ENCODE results near the gene ARRB2.

Gene ARRB2

GRCh38 chr17:4747847-4748246, 37.4 kb downstream of the ARRB2 start:
- Histone ChIP-seq H3K27me3 (ENCODE audit: control insufficient read depth in 1 of 2, insufficient read depth in 2 of 2, low read length in 2 of 2) (peaks cover 3 to 4% of the 10 kb centered on the region in 2 donors), H3K9me3 (ENCODE audit: control insufficient read depth in 1 of 2, low read length in 2 of 2) (no peaks in the 10 kb centered on the region), H3K4me3 (ENCODE audit: low read depth in 1 of 2, low read length in 2 of 2) (no peak overlapping the region), H3K9ac (ENCODE audit: low read depth in 1 of 2, low read length in 2 of 2) (no peak overlapping the region), H3K27ac (ENCODE audit: low read depth, low read length) (no peak overlapping the region), H3K4me1 (ENCODE audit: control insufficient read depth in 1 of 2, insufficient read depth in 2 of 2, low read length in 2 of 2) (no peaks in the 10 kb centered on the region), H3K36me3 (ENCODE audit: control insufficient read depth in 1 of 2, insufficient read depth in 2 of 2, low read length in 2 of 2) (no peaks in the 10 kb centered on the region)

DNA sequence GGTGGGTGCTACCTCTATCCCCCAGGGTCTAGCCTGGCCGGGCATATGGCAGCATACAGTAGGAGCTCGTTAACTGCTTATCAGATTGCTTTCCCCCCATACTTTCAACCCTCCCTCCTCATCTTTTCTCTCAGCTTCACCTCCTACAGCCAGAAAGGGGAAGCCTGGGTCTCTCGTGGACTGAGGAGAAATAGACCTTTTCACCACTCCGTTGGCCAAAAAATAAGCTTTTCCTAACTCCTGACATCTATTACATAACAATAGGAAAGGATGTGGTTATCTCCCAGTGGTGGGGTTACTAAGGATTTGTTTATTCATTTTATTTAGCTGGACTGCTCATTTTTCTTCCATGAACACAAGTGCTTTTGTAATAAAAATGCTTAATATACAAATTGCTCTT, 38.3 kb downstream of the ARRB2 start:
- Histone ChIP-seq H3K4me3 (ENCODE audit: low read depth in 1 of 2, low read length in 2 of 2) (no peak overlapping the region), H3K27ac (ENCODE audit: low read depth, low read length) (no peak overlapping the region), H3K36me3 (ENCODE audit: control insufficient read depth in 1 of 2, insufficient read depth in 2 of 2, low read length in 2 of 2) (no peaks in the 10 kb centered on the region), H3K4me1 (ENCODE audit: control insufficient read depth in 1 of 2, insufficient read depth in 2 of 2, low read length in 2 of 2) (no peaks in the 10 kb centered on the region), H3K27me3 (ENCODE audit: control insufficient read depth in 1 of 2, insufficient read depth in 2 of 2, low read length in 2 of 2) (peaks cover 3 to 4% of the 10 kb centered on the region in 2 donors), H3K9ac (ENCODE audit: low read depth in 1 of 2, low read length in 2 of 2) (no peak overlapping the region), H3K9me3 (ENCODE audit: control insufficient read depth in 1 of 2, low read length in 2 of 2) (no peaks in the 10 kb centered on the region)

DNA sequence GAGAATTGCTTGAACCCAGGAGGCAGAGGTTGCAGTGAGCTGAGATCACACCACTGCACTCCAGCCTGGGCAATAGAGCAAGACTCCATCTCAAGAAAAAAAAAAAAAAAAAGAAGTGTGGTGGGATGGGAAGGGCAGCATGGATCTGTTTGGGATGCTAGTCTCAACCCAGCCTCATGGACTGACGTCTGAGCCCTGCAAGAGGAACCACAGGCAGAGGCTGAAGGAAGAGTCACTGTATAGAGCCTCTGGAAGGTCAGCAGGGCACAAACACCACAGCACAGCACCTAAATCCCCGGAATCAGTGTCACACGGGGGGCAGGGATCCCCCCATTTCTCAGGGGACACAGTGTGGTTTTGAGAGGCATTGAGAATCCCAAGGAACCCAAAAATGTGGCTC, 40.2 kb downstream of the ARRB2 start:
- no peaks in the 10 kb centered on the region for H3K36me3 ChIP-seq (ENCODE audit: control insufficient read depth in 1 of 2, insufficient read depth in 2 of 2, low read length in 2 of 2)
- H3K9me3 ChIP-seq (ENCODE audit: control insufficient read depth in 1 of 2, low read length in 2 of 2): no peaks in the 10 kb centered on the region
- no peak overlapping the region for H3K4me3 ChIP-seq (ENCODE audit: low read depth in 1 of 2, low read length in 2 of 2)
- H3K27ac ChIP-seq (ENCODE audit: low read depth, low read length): no peak overlapping the region
- H3K27me3 ChIP-seq (ENCODE audit: control insufficient read depth in 1 of 2, insufficient read depth in 2 of 2, low read length in 2 of 2): peaks cover 0 to 3% of the 10 kb centered on the region in 2 donors
- H3K4me1 ChIP-seq (ENCODE audit: control insufficient read depth in 1 of 2, insufficient read depth in 2 of 2, low read length in 2 of 2): no peaks in the 10 kb centered on the region
- H3K9ac ChIP-seq (ENCODE audit: low read depth in 1 of 2, low read length in 2 of 2): no peak overlapping the region

DNA sequence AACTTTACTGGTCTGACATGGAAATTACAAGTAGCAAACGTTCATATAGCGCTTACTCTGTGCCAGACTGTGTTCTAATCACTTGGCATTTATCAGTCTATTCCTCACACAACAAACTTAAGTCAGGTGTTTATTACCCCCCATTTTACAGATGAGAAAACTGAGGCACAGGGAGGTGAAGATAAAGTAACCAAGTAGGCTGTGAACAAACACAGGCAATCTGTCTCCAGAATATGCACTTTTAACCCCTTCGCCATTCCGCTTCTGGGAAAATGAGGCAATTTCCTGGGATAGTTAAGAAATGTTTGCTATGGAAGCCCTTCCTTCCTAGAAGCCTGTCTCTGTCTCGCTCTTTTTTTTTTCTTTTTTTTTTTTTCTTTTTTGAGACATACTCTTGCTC, 41.5 kb downstream of the ARRB2 start:
- Histone ChIP-seq H3K9me3 (ENCODE audit: control insufficient read depth in 1 of 2, low read length in 2 of 2) (no peaks in the 10 kb centered on the region), H3K36me3 (ENCODE audit: control insufficient read depth in 1 of 2, insufficient read depth in 2 of 2, low read length in 2 of 2) (no peaks in the 10 kb centered on the region), H3K27ac (ENCODE audit: low read depth, low read length) (no peak overlapping the region), H3K9ac (ENCODE audit: low read depth in 1 of 2, low read length in 2 of 2) (no peak overlapping the region), H3K4me1 (ENCODE audit: control insufficient read depth in 1 of 2, insufficient read depth in 2 of 2, low read length in 2 of 2) (no peaks in the 10 kb centered on the region), H3K27me3 (ENCODE audit: control insufficient read depth in 1 of 2, insufficient read depth in 2 of 2, low read length in 2 of 2) (peaks cover 0 to 3% of the 10 kb centered on the region in 2 donors), H3K4me3 (ENCODE audit: low read depth in 1 of 2, low read length in 2 of 2) (no peak overlapping the region)

DNA sequence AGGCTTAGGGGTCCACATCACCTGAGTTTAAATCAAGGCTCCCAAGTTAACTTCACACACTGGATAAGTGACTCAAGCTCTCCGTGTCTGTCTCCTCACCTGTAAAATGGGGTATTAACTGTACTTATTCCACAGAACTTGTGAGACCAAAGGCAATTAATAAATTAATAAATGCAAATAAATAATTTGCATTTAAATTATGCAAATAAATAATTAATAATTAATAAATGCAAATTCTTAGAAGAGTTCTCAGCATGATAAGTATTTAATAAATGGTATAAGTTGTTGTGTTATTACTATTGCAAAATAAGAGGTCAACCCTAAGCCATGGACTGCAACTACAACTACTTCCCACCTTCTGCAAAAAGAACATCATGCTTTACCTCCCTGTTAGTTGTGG, 43.0 kb downstream of the ARRB2 start:
- Histone ChIP-seq H3K36me3 (ENCODE audit: control insufficient read depth in 1 of 2, insufficient read depth in 2 of 2, low read length in 2 of 2) (no peaks in the 10 kb centered on the region), H3K9ac (ENCODE audit: low read depth in 1 of 2, low read length in 2 of 2) (no peak overlapping the region), H3K9me3 (ENCODE audit: control insufficient read depth in 1 of 2, low read length in 2 of 2) (no peaks in the 10 kb centered on the region), H3K27me3 (ENCODE audit: control insufficient read depth in 1 of 2, insufficient read depth in 2 of 2, low read length in 2 of 2) (peaks cover 0 to 3% of the 10 kb centered on the region in 2 donors), H3K27ac (ENCODE audit: low read depth, low read length) (no peak overlapping the region), H3K4me3 (ENCODE audit: low read depth in 1 of 2, low read length in 2 of 2) (no peak overlapping the region), H3K4me1 (ENCODE audit: control insufficient read depth in 1 of 2, insufficient read depth in 2 of 2, low read length in 2 of 2) (no peaks in the 10 kb centered on the region)

- Histone ChIP-seq H3K4me1 (ENCODE audit: control insufficient read depth in 1 of 2, insufficient read depth in 2 of 2, low read length in 2 of 2) (no peaks in the 10 kb centered on the region), H3K9me3 (ENCODE audit: control insufficient read depth in 1 of 2, low read length in 2 of 2) (no peaks in the 10 kb centered on the region), H3K4me3 (ENCODE audit: low read depth in 1 of 2, low read length in 2 of 2) (no peak overlapping the region), H3K27ac (ENCODE audit: low read depth, low read length) (no peak overlapping the region), H3K27me3 (ENCODE audit: control insufficient read depth in 1 of 2, insufficient read depth in 2 of 2, low read length in 2 of 2) (no peaks in the 10 kb centered on the region), H3K36me3 (ENCODE audit: control insufficient read depth in 1 of 2, insufficient read depth in 2 of 2, low read length in 2 of 2) (no peaks in the 10 kb centered on the region), H3K9ac (ENCODE audit: low read depth in 1 of 2, low read length in 2 of 2) (no peak overlapping the region)
Observed at GRCh38 chr17:4759776-4760236, 49.4 kb downstream of the ARRB2 start.

DNA sequence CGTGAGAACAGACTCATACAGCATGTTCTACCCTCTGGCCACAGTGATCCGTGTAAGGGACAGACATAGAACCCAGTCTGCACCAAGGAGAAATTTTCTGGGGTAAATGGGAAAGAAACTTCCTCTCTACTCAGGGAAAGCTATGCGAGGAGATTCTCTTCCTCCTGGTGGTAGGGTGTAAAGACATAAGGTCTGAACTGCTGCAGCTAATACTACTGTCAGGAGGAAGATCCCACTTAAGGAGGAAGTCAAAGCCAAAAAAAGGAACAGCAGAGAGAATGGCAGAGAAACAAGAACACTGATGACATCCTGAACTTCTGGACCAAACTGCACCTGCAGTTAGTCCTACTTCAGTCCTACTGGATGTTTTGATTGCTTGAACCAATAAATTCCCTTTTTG, 54.2 kb downstream of the ARRB2 start:
- no peak overlapping the region for H3K27ac ChIP-seq (ENCODE audit: low read depth, low read length)

DNA sequence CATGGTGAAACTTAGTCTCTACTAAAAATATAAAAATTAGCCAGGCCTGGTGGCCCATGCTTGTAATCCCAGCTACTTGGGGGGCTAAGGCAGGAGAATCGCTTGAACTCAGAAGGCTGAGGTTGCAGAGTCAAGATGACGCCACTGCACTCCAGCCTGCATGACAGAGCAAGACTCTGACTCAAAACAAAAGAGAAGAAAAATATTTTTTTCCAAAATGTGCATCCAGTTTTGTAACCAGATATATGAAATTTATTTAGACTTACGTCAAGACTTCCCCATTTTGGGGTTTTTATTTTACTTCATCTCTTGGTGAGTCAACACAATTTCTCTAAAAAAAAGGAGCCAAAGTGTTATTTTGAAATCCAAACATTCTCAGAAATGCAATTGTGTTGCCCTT, 55.8 kb downstream of the ARRB2 start:
- H3K9me3 ChIP-seq (ENCODE audit: control insufficient read depth in 1 of 2, low read length in 2 of 2): no peaks in the 10 kb centered on the region
- no peaks in the 10 kb centered on the region for H3K36me3 ChIP-seq (ENCODE audit: control insufficient read depth in 1 of 2, insufficient read depth in 2 of 2, low read length in 2 of 2)
- H3K9ac ChIP-seq (ENCODE audit: low read depth in 1 of 2, low read length in 2 of 2): no peak overlapping the region
- no peak overlapping the region for H3K27ac ChIP-seq (ENCODE audit: low read depth, low read length)
- peaks cover 12 to 15% of the 10 kb centered on the region in 2 donors for H3K4me1 ChIP-seq (ENCODE audit: control insufficient read depth in 1 of 2, insufficient read depth in 2 of 2, low read length in 2 of 2)
- H3K4me3 ChIP-seq (ENCODE audit: low read depth in 1 of 2, low read length in 2 of 2): no peak overlapping the region
- no peaks in the 10 kb centered on the region for H3K27me3 ChIP-seq (ENCODE audit: control insufficient read depth in 1 of 2, insufficient read depth in 2 of 2, low read length in 2 of 2)

More for the DNA sequence above, 54.2 kb downstream of the ARRB2 start:
- no peak overlapping the region for H3K4me3 ChIP-seq (ENCODE audit: low read depth in 1 of 2, low read length in 2 of 2)
- no peaks in the 10 kb centered on the region for H3K9me3 ChIP-seq (ENCODE audit: control insufficient read depth in 1 of 2, low read length in 2 of 2)
- H3K36me3 ChIP-seq (ENCODE audit: control insufficient read depth in 1 of 2, insufficient read depth in 2 of 2, low read length in 2 of 2): no peaks in the 10 kb centered on the region
- H3K27me3 ChIP-seq (ENCODE audit: control insufficient read depth in 1 of 2, insufficient read depth in 2 of 2, low read length in 2 of 2): no peaks in the 10 kb centered on the region
- peaks cover 2 to 4% of the 10 kb centered on the region in 2 donors for H3K4me1 ChIP-seq (ENCODE audit: control insufficient read depth in 1 of 2, insufficient read depth in 2 of 2, low read length in 2 of 2)
- H3K9ac ChIP-seq (ENCODE audit: low read depth in 1 of 2, low read length in 2 of 2): no peak overlapping the region

GRCh38 chr17:4766723-4767122, 56.3 kb downstream of the ARRB2 start:
- Histone ChIP-seq H3K4me1 (ENCODE audit: control insufficient read depth in 1 of 2, insufficient read depth in 2 of 2, low read length in 2 of 2) (peaks cover 12 to 20% of the 10 kb centered on the region in 2 donors), H3K4me3 (ENCODE audit: low read depth in 1 of 2, low read length in 2 of 2) (no peak overlapping the region), H3K27me3 (ENCODE audit: control insufficient read depth in 1 of 2, insufficient read depth in 2 of 2, low read length in 2 of 2) (no peaks in the 10 kb centered on the region), H3K9ac (ENCODE audit: low read depth in 1 of 2, low read length in 2 of 2) (no peak overlapping the region), H3K36me3 (ENCODE audit: control insufficient read depth in 1 of 2, insufficient read depth in 2 of 2, low read length in 2 of 2) (no peaks in the 10 kb centered on the region), H3K27ac (ENCODE audit: low read depth, low read length) (peak overlapping the region; percentile 32), H3K9me3 (ENCODE audit: control insufficient read depth in 1 of 2, low read length in 2 of 2) (no peaks in the 10 kb centered on the region)

DNA sequence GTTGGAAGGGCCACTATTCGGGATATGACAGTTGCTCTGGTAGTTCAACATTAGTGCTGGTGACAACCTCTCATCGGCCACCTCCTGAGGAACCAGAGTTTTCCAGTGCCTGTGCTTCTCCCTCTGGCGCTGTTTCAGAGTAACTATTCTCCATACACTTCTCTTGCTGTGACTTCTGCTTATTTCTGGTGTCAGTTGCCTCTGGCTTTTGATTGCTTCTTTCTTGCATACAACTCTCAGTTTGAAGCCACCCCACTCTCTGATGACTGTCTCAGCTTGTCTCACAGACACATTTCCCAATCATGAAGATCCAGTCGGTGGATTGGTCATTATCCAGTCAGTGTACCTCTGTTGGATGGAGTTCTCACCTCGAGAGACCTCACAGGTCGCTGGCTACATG, 57.9 kb downstream of the ARRB2 start:
- no peak overlapping the region for H3K27ac ChIP-seq (ENCODE audit: low read depth, low read length)

DNA sequence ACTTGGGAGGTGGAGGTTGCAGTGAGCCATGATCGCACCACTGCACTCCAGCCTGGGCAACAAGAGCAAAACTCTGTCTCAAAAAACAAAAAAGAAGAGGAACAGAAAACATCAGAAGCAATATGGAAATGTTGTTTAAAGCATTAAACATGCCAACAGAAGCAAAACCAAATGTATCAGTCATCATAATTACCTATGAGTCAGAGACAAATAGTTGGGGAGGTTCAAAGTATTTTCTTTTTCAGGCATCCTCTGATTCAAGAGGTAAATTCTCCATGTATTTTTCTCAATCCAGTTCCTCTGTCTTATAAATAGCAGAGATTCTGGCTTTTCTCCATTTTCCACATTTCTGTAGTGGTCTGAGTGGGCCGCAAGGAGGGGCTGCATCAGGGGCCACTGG, 59.2 kb downstream of the ARRB2 start:
- H3K4me1 ChIP-seq (ENCODE audit: control insufficient read depth in 1 of 2, insufficient read depth in 2 of 2, low read length in 2 of 2): peaks cover 12 to 22% of the 10 kb centered on the region in 2 donors
- no peaks in the 10 kb centered on the region for H3K36me3 ChIP-seq (ENCODE audit: control insufficient read depth in 1 of 2, insufficient read depth in 2 of 2, low read length in 2 of 2)
- no peaks in the 10 kb centered on the region for H3K9me3 ChIP-seq (ENCODE audit: control insufficient read depth in 1 of 2, low read length in 2 of 2)
- no peak overlapping the region for H3K27ac ChIP-seq (ENCODE audit: low read depth, low read length)
- no peaks in the 10 kb centered on the region for H3K27me3 ChIP-seq (ENCODE audit: control insufficient read depth in 1 of 2, insufficient read depth in 2 of 2, low read length in 2 of 2)
- no peak overlapping the region for H3K9ac ChIP-seq (ENCODE audit: low read depth in 1 of 2, low read length in 2 of 2)
- no peak overlapping the region for H3K4me3 ChIP-seq (ENCODE audit: low read depth in 1 of 2, low read length in 2 of 2)

More for the DNA sequence above, 57.9 kb downstream of the ARRB2 start:
- H3K9me3 ChIP-seq (ENCODE audit: control insufficient read depth in 1 of 2, low read length in 2 of 2): no peaks in the 10 kb centered on the region
- no peaks in the 10 kb centered on the region for H3K36me3 ChIP-seq (ENCODE audit: control insufficient read depth in 1 of 2, insufficient read depth in 2 of 2, low read length in 2 of 2)
- H3K4me1 ChIP-seq (ENCODE audit: control insufficient read depth in 1 of 2, insufficient read depth in 2 of 2, low read length in 2 of 2): peaks cover 12 to 22% of the 10 kb centered on the region in 2 donors
- no peaks in the 10 kb centered on the region for H3K27me3 ChIP-seq (ENCODE audit: control insufficient read depth in 1 of 2, insufficient read depth in 2 of 2, low read length in 2 of 2)
- no peak overlapping the region for H3K9ac ChIP-seq (ENCODE audit: low read depth in 1 of 2, low read length in 2 of 2)
- H3K4me3 ChIP-seq (ENCODE audit: low read depth in 1 of 2, low read length in 2 of 2): no peak overlapping the region
